K562 (cell line): ENCODE results near the gene ZNF302.

Source experiments
- GATAD2B ChIP-seq: fragments of 450-650 bp; IDR thresholded peaks from 2 replicates; pipeline ENCODE4 v1.6.1; 2017; ENCODE audit warnings: mild to moderate bottlenecking, borderline replicate concordance
- POLR2AphosphoS5 ChIP-seq: IDR thresholded peaks from 2 replicates; pipeline ENCODE4 v1.6.1; 2011; ENCODE audit warnings: mild to moderate bottlenecking, low read depth, low read length, moderate library complexity; ENCODE audit not compliant: control insufficient read depth, insufficient read depth
- TBP ChIP-seq: optimal IDR thresholded peaks from 2 replicates; pipeline ENCODE3; 2011; ENCODE audit warnings: low read depth, low read length, improper control_type of control experiment

DNA sequence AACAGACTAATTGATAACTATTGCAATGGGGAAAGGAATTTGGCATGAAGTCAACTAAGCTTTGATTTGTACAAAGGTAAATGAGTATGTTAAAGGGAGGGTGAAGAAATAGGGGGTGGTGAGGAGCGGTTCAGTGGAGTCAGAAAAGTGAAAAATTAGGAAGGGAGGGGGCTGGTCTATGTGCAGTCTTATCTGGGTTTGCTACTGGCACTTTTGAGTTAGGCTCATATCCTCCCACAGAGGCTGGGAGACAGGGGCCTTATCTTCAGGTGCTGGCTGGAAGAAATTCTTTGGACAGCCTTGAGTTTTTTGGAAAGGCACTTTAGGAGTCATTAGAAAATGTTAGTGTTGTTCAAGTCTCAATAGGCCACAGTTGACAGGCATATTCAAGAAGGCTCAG lies 11.1 kb downstream of the ZNF302 start:
- TF ChIP-seq TBP = no peak
- no peak for TF ChIP-seq GATAD2B
- no peak for TF ChIP-seq POLR2AphosphoS5
